PC-3 (cell line): Measurements from ENCODE around the gene GIMAP1. TPM values are rescaled to one million over a fixed set of nuclear protein-coding genes. Genes with fewer than 3 reads are reported as not detected.

Experiments
- ATAC-seq: fragments of 200-7000 bp; cut with Tn5 transposase; 2 replicates; pipeline ENCODE4 v1.9.1; 2020; ENCODE audit warnings: mild to moderate bottlenecking, moderate library complexity
- BruUV-seq: library from RNA; stranded (reverse); fragments of 400-500 nt; replicated peaks from 2 replicates; lab custom pipeline; 2021; lab: Mats Ljungman, UMichigan
- CTCF ChIA-PET: fragments of 300-600 bp; sonication (Branson Sonifier 250); formaldehyde crosslinking; loops from one replicate; lab custom pipeline; 2022; ENCODE audit warnings: antibody characterized with exemption; lab: Charles Lee
- POLR2A ChIA-PET: fragments of 300-600 bp; sonication (Branson Sonifier 250); formaldehyde crosslinking; loops from one replicate; lab custom pipeline; 2022; ENCODE audit warnings: antibody characterized with exemption; ENCODE audit not compliant: unreplicated experiment; lab: Charles Lee
- DNase-seq: peaks from one replicate; pipeline ENCODE4 v3.0.0-alpha.2; 2015
- H2AFZ ChIP-seq: fragments of 300-600 bp; sonication (generic); 2 replicates; pipeline ENCODE4 v1.6.0; 2016; ENCODE audit warnings: antibody characterized with exemption, low read length
- H3F3A ChIP-seq: fragments of 300-600 bp; sonication (generic); one replicate; pipeline ENCODE4 v1.6.0; 2017; ENCODE audit warnings: antibody characterized with exemption, low read length, control low read depth, mild to moderate bottlenecking; ENCODE audit not compliant: unreplicated experiment
- H3K27ac ChIP-seq: fragments of 300-600 bp; sonication (generic); 2 replicates; pipeline ENCODE4 v1.5.1; 2016; ENCODE audit warnings: mild to moderate bottlenecking, low read length
- H3K27me3 ChIP-seq: fragments of 300-600 bp; sonication (generic); 2 replicates; pipeline ENCODE4 v1.6.1; 2016; ENCODE audit warnings: low read length, mixed read lengths
- H3K36me3 ChIP-seq: fragments of 300-600 bp; sonication (generic); 2 replicates; pipeline ENCODE4 v1.6.1; 2016; ENCODE audit warnings: low read depth, mixed run types, low read length, mixed read lengths
- H3K4me1 ChIP-seq: fragments of 300-600 bp; sonication (generic); 2 replicates; pipeline ENCODE4 v1.5.1; 2016; ENCODE audit warnings: low read length; ENCODE audit not compliant: insufficient read depth
- H3K4me2 ChIP-seq: fragments of 300-600 bp; sonication (generic); 2 replicates; pipeline ENCODE4 v1.6.0; 2016; ENCODE audit warnings: low read length
- H3K4me3 ChIP-seq: fragments of 300-600 bp; sonication (generic); 2 replicates; pipeline ENCODE4 v1.5.1; 2016; ENCODE audit warnings: mild to moderate bottlenecking, low read length, mixed read lengths
- H3K79me2 ChIP-seq: fragments of 300-600 bp; sonication (generic); 2 replicates; pipeline ENCODE4 v1.6.1; 2017; ENCODE audit warnings: low read length, mixed read lengths
- H3K9ac ChIP-seq: fragments of 300-600 bp; sonication (generic); 2 replicates; pipeline ENCODE4 v1.6.0; 2016; ENCODE audit warnings: mild to moderate bottlenecking, low read length
- H3K9me2 ChIP-seq: fragments of 300-600 bp; sonication (generic); replicated peaks from 2 replicates; pipeline ENCODE4 v1.6.1; 2016; ENCODE audit warnings: mixed run types, low read length, mixed read lengths
- H3K9me3 ChIP-seq: fragments of 300-600 bp; sonication (generic); 2 replicates; pipeline ENCODE4 v1.6.1; 2016; ENCODE audit warnings: low read length, mixed read lengths
- H4K20me1 ChIP-seq: fragments of 300-600 bp; sonication (generic); 2 replicates; pipeline ENCODE4 v1.6.1; 2016; ENCODE audit warnings: low read length, mixed read lengths
- EZH2 ChIP-seq: fragments of 300-600 bp; sonication (generic); IDR thresholded peaks from one replicate; pipeline ENCODE4 v1.6.1; 2017; ENCODE audit warnings: antibody characterized with exemption, mild to moderate bottlenecking, low read length; ENCODE audit not compliant: unreplicated experiment
- EZH2phosphoT487 ChIP-seq: fragments of 300-600 bp; sonication (generic); IDR thresholded peaks from 2 replicates; pipeline ENCODE4 v1.6.1; 2018; ENCODE audit warnings: mild to moderate bottlenecking, antibody characterized with exemption, low read length, borderline replicate concordance
- intact Hi-C: fragments of 100-400 bp; cut with micrococcal nuclease; formaldehyde crosslinking; loops from 2 replicates; pipeline ENCODE4 v1.9.0; 2023
- total RNA-seq: library from RNA; depleted of rRNA; stranded (reverse); fragments of >200 nt; gene quantifications from 2 replicates; pipeline ENCODE4 v1.2.3, GENCODE V29; 2014; rRNA removed
- TF ChIP-seq, protein P1 (sequence below): fragments of 300-600 bp; sonication (generic); conservative IDR thresholded peaks from 2 replicates; pipeline ENCODE4 v1.5.1; 2017; ENCODE audit warnings: antibody characterized with exemption, low read depth, mild to moderate bottlenecking, low read length

Gene GIMAP1
- total RNA-seq, 1 experiment from 2014 or later = not detected

DNA sequence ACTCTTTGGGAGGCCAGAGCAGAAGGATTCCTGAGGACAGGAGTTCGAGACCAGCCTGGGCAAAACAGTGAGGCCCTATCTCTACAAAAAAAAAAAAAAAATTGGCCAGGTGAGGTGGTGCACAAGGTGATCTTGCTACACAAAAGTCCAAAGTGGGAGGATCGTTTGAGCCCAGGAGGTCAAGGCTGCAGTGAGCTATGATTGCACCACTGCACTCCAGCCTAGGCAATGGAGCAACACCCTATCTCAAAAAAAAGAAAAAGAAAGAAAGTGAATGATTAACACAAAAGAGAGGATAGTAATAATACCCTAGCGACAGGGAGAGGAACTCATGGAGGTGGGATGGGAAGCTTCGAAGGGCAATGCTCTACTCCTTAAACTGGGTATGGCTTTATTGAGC lies 53.4 kb downstream of the GIMAP1 start:
- H3K79me2 ChIP-seq = no peaks in the 10 kb centered on the region
- no peaks in the 10 kb centered on the region for H3K36me3 ChIP-seq
- POLR2A ChIA-PET = no interaction called here
- no peaks in the 10 kb centered on the region for H3F3A ChIP-seq
- TF ChIP-seq, protein P1, sequence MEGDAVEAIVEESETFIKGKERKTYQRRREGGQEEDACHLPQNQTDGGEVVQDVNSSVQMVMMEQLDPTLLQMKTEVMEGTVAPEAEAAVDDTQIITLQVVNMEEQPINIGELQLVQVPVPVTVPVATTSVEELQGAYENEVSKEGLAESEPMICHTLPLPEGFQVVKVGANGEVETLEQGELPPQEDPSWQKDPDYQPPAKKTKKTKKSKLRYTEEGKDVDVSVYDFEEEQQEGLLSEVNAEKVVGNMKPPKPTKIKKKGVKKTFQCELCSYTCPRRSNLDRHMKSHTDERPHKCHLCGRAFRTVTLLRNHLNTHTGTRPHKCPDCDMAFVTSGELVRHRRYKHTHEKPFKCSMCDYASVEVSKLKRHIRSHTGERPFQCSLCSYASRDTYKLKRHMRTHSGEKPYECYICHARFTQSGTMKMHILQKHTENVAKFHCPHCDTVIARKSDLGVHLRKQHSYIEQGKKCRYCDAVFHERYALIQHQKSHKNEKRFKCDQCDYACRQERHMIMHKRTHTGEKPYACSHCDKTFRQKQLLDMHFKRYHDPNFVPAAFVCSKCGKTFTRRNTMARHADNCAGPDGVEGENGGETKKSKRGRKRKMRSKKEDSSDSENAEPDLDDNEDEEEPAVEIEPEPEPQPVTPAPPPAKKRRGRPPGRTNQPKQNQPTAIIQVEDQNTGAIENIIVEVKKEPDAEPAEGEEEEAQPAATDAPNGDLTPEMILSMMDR = no peak
- TF ChIP-seq EZH2 (no peak), EZH2phosphoT487 (no peak)
- H3K9me3 ChIP-seq = no peaks in the 10 kb centered on the region
- H3K4me1 ChIP-seq = no peaks in the 10 kb centered on the region
- H3K4me2 ChIP-seq = no peak overlapping the region
- ATAC-seq (no peak), DNase-seq (no peak)
- H4K20me1 ChIP-seq = no peaks in the 10 kb centered on the region
- H3K9me2 ChIP-seq = no peaks in the 10 kb centered on the region
- no peak overlapping the region for H3K9ac ChIP-seq
- CTCF ChIA-PET = no interaction called here
- H3K27ac ChIP-seq = no peak overlapping the region
- intact Hi-C loops = no loop called here
- peaks cover 46% of the 10 kb centered on the region for H3K27me3 ChIP-seq
- no peak overlapping the region for H2AFZ ChIP-seq
- H3K4me3 ChIP-seq = no peak overlapping the region
- no TSS peak for BruUV-seq

Other genes with a start within 250 kb of the GIMAP1 start
- gene GIMAP7, start 201.7 kb upstream of the GIMAP1 start, total RNA-seq = not detected in 2 replicates
- gene GIMAP4, start 149.2 kb upstream of the GIMAP1 start, total RNA-seq = not detected in 2 replicates
- gene GIMAP6, start 84.2 kb upstream of the GIMAP1 start, total RNA-seq = 1.2 TPM in 1 of 2 replicates, not detected in the other
- gene GIMAP2, start 30.9 kb upstream of the GIMAP1 start, total RNA-seq = not detected in 2 replicates
- not detected in 2 replicates for gene GIMAP5, start 20.8 kb downstream of the GIMAP1 start, total RNA-seq
- not detected in 2 replicates for gene TMEM176B, start 83.8 kb downstream of the GIMAP1 start, total RNA-seq
- not detected in 2 replicates for gene TMEM176A, start 84.2 kb downstream of the GIMAP1 start, total RNA-seq
- not detected in 2 replicates for gene AOC1, start 135.9 kb downstream of the GIMAP1 start, total RNA-seq